SK-N-SH treated with all-trans-retinoic acid at 6 μM for 48 hours (cell line): ENCODE data around the gene INPP5J.

Experiments
- ATAC-seq: fragments of 200-7000 bp; cut with Tn5 transposase; 3 replicates; pipeline ENCODE4 v1.9.1; 2020; ENCODE audit warnings: mild to moderate bottlenecking, moderate library complexity
- ARNTL ChIP-seq: fragments of 450-650 bp; formaldehyde crosslinking; IDR thresholded peaks from 2 replicates; pipeline ENCODE4 v1.5.0; 2020; ENCODE audit warnings: low read depth, mild to moderate bottlenecking, moderate library complexity, borderline replicate concordance
- CREB5 ChIP-seq: fragments of 250-450 bp; sonication (Bioruptor Pico); IDR thresholded peaks from 2 replicates; pipeline ENCODE4 v1.5.1; 2020; ENCODE audit warnings: low read depth, mild to moderate bottlenecking, moderate library complexity
- CSDC2 ChIP-seq: fragments of 250-450 bp; sonication (Bioruptor Pico); IDR thresholded peaks from 2 replicates; pipeline ENCODE4 v1.5.0; 2020; ENCODE audit warnings: mild to moderate bottlenecking, moderate library complexity
- CSRNP3 ChIP-seq: fragments of 250-450 bp; sonication (Bioruptor Pico); IDR thresholded peaks from 2 replicates; pipeline ENCODE4 v1.5.1; 2021; ENCODE audit warnings: mild to moderate bottlenecking, moderate library complexity
- ESRRG ChIP-seq: fragments of 250-450 bp; sonication (Bioruptor Pico); IDR thresholded peaks from 2 replicates; pipeline ENCODE4 v1.6.1; 2021; ENCODE audit warnings: mild to moderate bottlenecking
- GLIS3 ChIP-seq: fragments of 250-450 bp; sonication (Bioruptor Pico); IDR thresholded peaks from 2 replicates; pipeline ENCODE4 v1.5.0; 2020; ENCODE audit warnings: mild to moderate bottlenecking, moderate library complexity
- ISL1 ChIP-seq: fragments of 250-450 bp; sonication (Bioruptor Pico); IDR thresholded peaks from 2 replicates; pipeline ENCODE4 v2.1.2; 2022; ENCODE audit warnings: mild to moderate bottlenecking, moderate library complexity
- OSR1 ChIP-seq: fragments of 250-450 bp; sonication (Bioruptor Pico); IDR thresholded peaks from 2 replicates; pipeline ENCODE4 v1.8.0; 2022; ENCODE audit warnings: moderate library complexity, mild to moderate bottlenecking, inconsistent platforms
- POU6F1 ChIP-seq: fragments of 250-450 bp; sonication (Bioruptor Pico); IDR thresholded peaks from 2 replicates; pipeline ENCODE4 v1.8.0; 2021; ENCODE audit warnings: low read depth, mild to moderate bottlenecking, moderate library complexity, borderline replicate concordance
- PPARA ChIP-seq: fragments of 250-450 bp; sonication (Bioruptor Pico); IDR thresholded peaks from 2 replicates; pipeline ENCODE4 v1.5.0; 2020; ENCODE audit warnings: mild to moderate bottlenecking, borderline replicate concordance
- RARB ChIP-seq: fragments of 250-450 bp; sonication (Bioruptor Pico); IDR thresholded peaks from 2 replicates; pipeline ENCODE4 v1.8.0; 2021; ENCODE audit warnings: mild to moderate bottlenecking, moderate library complexity
- TCF4 ChIP-seq: fragments of 250-450 bp; sonication (Bioruptor Pico); IDR thresholded peaks from 2 replicates; pipeline ENCODE4 v1.8.0; 2021; ENCODE audit warnings: mild to moderate bottlenecking, moderate library complexity, borderline replicate concordance
- TOX ChIP-seq: fragments of 250-450 bp; sonication (Bioruptor Pico); IDR thresholded peaks from 2 replicates; pipeline ENCODE4 v1.8.0; 2021; ENCODE audit warnings: mild to moderate bottlenecking, moderate library complexity, borderline replicate concordance
- TSHZ2 ChIP-seq: fragments of 250-450 bp; sonication (Bioruptor Pico); IDR thresholded peaks from 2 replicates; pipeline ENCODE4 v1.5.0; 2020; ENCODE audit warnings: mild to moderate bottlenecking, moderate library complexity
- ZC3H10 ChIP-seq: fragments of 250-450 bp; sonication (Bioruptor Pico); IDR thresholded peaks from 2 replicates; pipeline ENCODE4 v1.5.1; 2021; ENCODE audit warnings: mild to moderate bottlenecking, moderate library complexity
- ZFP3 ChIP-seq: fragments of 250-450 bp; sonication (Bioruptor Pico); IDR thresholded peaks from 2 replicates; pipeline ENCODE4 v1.5.0; 2020; ENCODE audit warnings: mild to moderate bottlenecking, moderate library complexity
- ZFP30 ChIP-seq: fragments of 450-650 bp; formaldehyde crosslinking; IDR thresholded peaks from 2 replicates; pipeline ENCODE4 v1.5.0; 2022; ENCODE audit warnings: mild to moderate bottlenecking, moderate library complexity
- ZNF565 ChIP-seq: fragments of 450-650 bp; formaldehyde crosslinking; conservative IDR thresholded peaks from 2 replicates; pipeline ENCODE4 v1.5.0; 2020; ENCODE audit warnings: low read depth, mild to moderate bottlenecking, moderate library complexity
- ZNF8 ChIP-seq: fragments of 450-650 bp; formaldehyde crosslinking; IDR thresholded peaks from 2 replicates; pipeline ENCODE4 v1.5.0; 2020; ENCODE audit warnings: mild to moderate bottlenecking, moderate library complexity

Gene INPP5J

DNA sequence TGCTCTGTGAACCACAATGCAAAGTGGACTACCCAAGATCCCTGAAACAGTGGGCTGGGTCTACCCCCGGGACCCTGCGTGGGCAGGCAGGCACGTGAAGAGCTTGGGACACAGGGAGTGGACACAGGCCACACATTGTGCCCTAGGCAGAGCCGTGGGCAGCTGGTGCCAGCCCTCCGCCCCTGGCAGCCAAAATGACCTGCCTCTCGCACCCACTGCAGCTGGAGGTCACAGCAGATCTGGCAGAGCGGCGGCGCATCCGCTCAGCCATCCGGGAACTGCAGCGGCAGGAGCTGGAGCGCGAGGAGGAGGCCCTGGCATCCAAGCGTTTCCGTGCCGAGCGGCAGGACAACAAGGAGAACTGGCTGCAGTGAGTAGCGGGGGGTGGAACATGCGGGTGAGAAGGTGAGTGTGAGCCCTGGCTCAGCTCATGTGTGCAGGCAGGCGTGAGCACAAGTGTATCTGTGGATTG, 35.0 kb upstream of the INPP5J start:
- no peak for ATAC-seq
- TF ChIP-seq GLIS3 (no peak), ZFP30 (CRISPR knock-in tag) (no peak), ZFP3 (no peak)
- TF ChIP-seq, all 23 proteins: peak for 0

GRCh38 chr22:31088233-31088986, 34.4 kb upstream of the INPP5J start:
- TF ChIP-seq TSHZ2 (CRISPR knock-in tag) (no peak), CSRNP3 (CRISPR knock-in tag) (no peak), PPARA (CRISPR knock-in tag) (no peak), POU6F1 (no peak), GLIS3 (no peak), ZNF8 (CRISPR knock-in tag) (no peak), CSDC2 (CRISPR knock-in tag) (no peak), TCF4 (CRISPR knock-in tag) (no peak), ARNTL (no peak)
- TF ChIP-seq, all 23 proteins: peak for 0
- ATAC-seq: no peak

DNA sequence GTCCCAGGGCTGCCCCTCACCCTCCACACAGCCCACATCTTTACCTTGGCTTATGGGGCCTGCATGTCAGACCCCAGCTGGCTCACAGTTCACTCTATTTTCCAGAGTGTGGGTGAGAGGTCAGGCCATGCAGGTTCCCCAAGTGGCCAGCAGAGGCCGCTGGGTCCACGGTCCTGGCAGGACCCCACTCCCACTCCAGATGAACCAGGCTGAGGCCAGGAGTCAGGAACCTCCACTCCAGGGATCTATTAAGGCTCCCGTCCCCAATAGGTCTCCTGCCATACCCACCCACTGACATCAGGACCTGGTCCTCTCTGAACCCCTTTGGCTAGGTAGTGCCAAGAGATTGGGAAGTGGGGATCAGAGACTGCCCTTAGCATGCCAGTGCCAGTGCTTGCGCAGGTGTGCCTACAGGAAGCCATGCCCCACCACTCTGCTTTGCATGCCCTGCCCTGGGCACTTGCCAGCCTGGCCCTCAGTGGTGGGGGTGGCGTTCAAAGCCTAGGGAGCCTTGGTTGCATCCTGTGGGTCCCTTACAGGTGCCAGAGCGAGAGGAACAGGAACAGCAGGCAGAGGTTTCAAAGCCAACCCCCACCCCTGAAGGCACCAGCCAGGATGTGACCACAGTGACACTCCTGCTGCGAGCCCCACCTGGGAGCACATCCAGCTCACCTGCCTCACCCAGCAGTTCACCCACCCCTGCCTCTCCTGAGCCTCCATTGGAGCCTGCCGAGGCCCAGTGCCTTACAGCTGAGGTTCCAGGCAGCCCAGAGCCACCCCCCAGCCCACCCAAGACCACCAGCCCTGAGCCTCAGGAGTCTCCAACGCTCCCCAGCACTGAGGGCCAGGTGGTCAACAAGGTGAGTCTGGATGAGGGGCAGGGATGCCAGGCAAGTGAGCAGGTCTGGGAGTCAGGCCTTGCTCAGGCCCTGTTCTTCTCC, 33.3 kb upstream of the INPP5J start:
- peak; percentile 47 for ATAC-seq
- TF ChIP-seq ZC3H10: no peak
- no peak for TF ChIP-seq RARB (CRISPR knock-in tag)
- TF ChIP-seq CREB5 (CRISPR knock-in tag): no peak
- no peak for TF ChIP-seq TCF4 (CRISPR knock-in tag)
- TF ChIP-seq, all 23 proteins: peak for 0

- ATAC-seq: no peak
- TF ChIP-seq ZNF565 (CRISPR knock-in tag) (no peak), ISL1 (CRISPR knock-in tag) (no peak), TOX (CRISPR knock-in tag) (no peak), OSR1 (no peak), RARB (CRISPR knock-in tag) (no peak), CREB5 (CRISPR knock-in tag) (no peak), ESRRG (CRISPR knock-in tag) (no peak), TSHZ2 (CRISPR knock-in tag) (no peak), ARNTL (no peak)
Measured at GRCh38 chr22:31090217-31091085, 32.3 kb upstream of the INPP5J start.
